T-cell (primary cell): Measurements from ENCODE around the gene MSANTD4. TPM values are rescaled to one million over a fixed set of nuclear protein-coding genes. Genes with fewer than 3 reads are reported as not detected.
"Not testable (repeated sequence)": the region's sequence is repeated elsewhere in the genome, so short reads cannot be mapped to it uniquely, and the experiment has no call there.

Experiments used
- ATAC-seq, 4 experiments: fragments of 200-7000 bp in 3 of 4; fragments of 150-1000 bp in 1 of 4; cut with Tn5 transposase; replicated peaks in 1 of 4; 1 replicate in 3 of 4; 2 replicates in 1 of 4; pipeline ENCODE4 v1.10.0; 2021; ENCODE audit warnings: moderate library complexity in 3 of 4, mild to moderate bottlenecking in 2 of 4, moderate number of reproducible peaks in 1 of 4
- CTCF ChIA-PET, 2 donors: fragments of 300-600 bp; sonication (Branson Sonifier 250); formaldehyde crosslinking; loops; one replicate each; lab custom pipeline; 2022; ENCODE audit warnings: antibody characterized with exemption in 2 of 2; lab: Charles Lee
- POLR2A ChIA-PET, 2 donors: fragments of 300-600 bp; sonication (Branson Sonifier 250); formaldehyde crosslinking; loops; one replicate each; lab custom pipeline; 2022; ENCODE audit warnings: antibody characterized with exemption in 2 of 2; lab: Charles Lee
- DNase-seq, 35 experiments: peaks; one replicate each; pipeline versions ENCODE4 v3.0.0 to v3.0.0-alpha.2; 2013 to 2023
- H3K27ac ChIP-seq: one replicate; pipeline ENCODE4 v1.5.1; 2013; ENCODE audit warnings: low read length
- H3K27me3 ChIP-seq, 2 experiments: replicated peaks in 1 of 2; 1 replicate in 1 of 2; 2 replicates in 1 of 2; pipeline versions ENCODE4 v1.6.1 to v1.7.0; 2013; ENCODE audit warnings: low read length in 1 of 2, mixed read lengths in 1 of 2; ENCODE audit not compliant: control insufficient read depth in 2 of 2, insufficient read depth in 2 of 2; ENCODE audit errors: extremely low read depth in 1 of 2
- H3K36me3 ChIP-seq, 2 donors: 1 replicate in 1 of 2; 2 replicates in 1 of 2; pipeline versions ENCODE4 v1.6.1 to v1.7.0; 2013; ENCODE audit warnings: low read length in 1 of 2; ENCODE audit not compliant: control insufficient read depth in 2 of 2, insufficient read depth in 1 of 2; ENCODE audit errors: extremely low read depth in 1 of 2
- H3K4me1 ChIP-seq, 2 experiments: 1 replicate in 1 of 2; 2 replicates in 1 of 2; pipeline versions ENCODE4 v1.6.1 to v1.7.0; 2013; ENCODE audit warnings: low read length in 2 of 2, mixed read lengths in 1 of 2; ENCODE audit not compliant: insufficient read depth in 2 of 2, control insufficient read depth in 1 of 2; ENCODE audit errors: extremely low read depth in 1 of 2
- H3K4me3 ChIP-seq, 2 donors: 1 replicate in 1 of 2; 2 replicates in 1 of 2; pipeline versions ENCODE4 v1.5.1 to v1.7.0; 2013; ENCODE audit warnings: mild to moderate bottlenecking in 2 of 2, low read length in 1 of 2, moderate library complexity in 1 of 2; ENCODE audit not compliant: control insufficient read depth in 1 of 2; ENCODE audit errors: extremely low read depth in 1 of 2
- H3K9me3 ChIP-seq: 2 replicates; pipeline ENCODE4 v1.7.0; 2013
- H3K27ac Mint-ChIP-seq, 2 donors: one replicate each; pipeline ENCODE4 v1.8.0; 2020 to 2021; ENCODE audit warnings: mild to moderate bottlenecking in 2 of 2, mixed read lengths in 2 of 2
- H3K27me3 Mint-ChIP-seq, 2 donors: one replicate each; pipeline ENCODE4 v1.8.0; 2021 to 2022; ENCODE audit warnings: mixed read lengths in 2 of 2
- H3K36me3 Mint-ChIP-seq: one replicate; pipeline ENCODE4 v1.8.0; 2021; ENCODE audit warnings: mixed read lengths
- H3K4me1 Mint-ChIP-seq, 3 donors: one replicate each; pipeline ENCODE4 v1.8.0; 2020 to 2022; ENCODE audit warnings: mixed read lengths in 3 of 3, mild to moderate bottlenecking in 1 of 3
- H3K4me3 Mint-ChIP-seq, 3 donors: one replicate each; pipeline ENCODE4 v1.8.0; 2020 to 2022; ENCODE audit warnings: mild to moderate bottlenecking in 3 of 3, mixed read lengths in 3 of 3, moderate library complexity in 3 of 3
- H3K9me3 Mint-ChIP-seq, 3 donors: one replicate each; pipeline ENCODE4 v1.8.0; 2020 to 2022; ENCODE audit warnings: mixed read lengths in 3 of 3
- WGBS: methylation state at CpG from one replicate; pipeline ENCODE4 v1.1.5; 2013; ENCODE audit warnings: missing lambda C conversion rate; ENCODE audit not compliant: insufficient coverage; 5-methylcytosine and 5-hydroxymethylcytosine counted together
- total RNA-seq, 35 experiments: library from RNA in 6 of 35; stranded (reverse) in 6 of 35; fragments of 120-200 nt in 1 of 35; gene quantifications; one replicate each; pipeline versions ENCODE4 v1.2.1 to v1.2.4 and lab custom pipeline; 2013 to 2026

MSANTD4 gene
- total RNA-seq, 5 donors from 2014 or later (not counting 1 experiment from before 2014, with no cell fraction given): 7.9 to 20.2 (median 13.3) TPM

GRCh38 chr11:106059617-106060016, 37.6 kb upstream of the MSANTD4 start:
- ChIA-PET POLR2A (no interaction called here), CTCF (no interaction called here)
- no peak overlapping the region for H3K27ac ChIP-seq
- no peaks in the 10 kb centered on the region for H3K9me3 ChIP-seq
- H3K36me3 Mint-ChIP-seq: peaks cover 20% of the 10 kb centered on the region
- H3K27me3 ChIP-seq: no peaks in the 10 kb centered on the region
- DNase-seq (no peak), ATAC-seq (no peak)
- peaks cover 0 to 3% of the 10 kb centered on the region in 2 donors for H3K36me3 ChIP-seq
- H3K27me3 Mint-ChIP-seq: no peaks in the 10 kb centered on the region
- no peaks in the 10 kb centered on the region for H3K4me1 ChIP-seq
- no CpG with 5 or more reads among the region's 1 CpG for WGBS
- no peak overlapping the region for H3K4me3 Mint-ChIP-seq
- no peak overlapping the region for H3K4me3 ChIP-seq
- no peak overlapping the region for H3K27ac Mint-ChIP-seq
- H3K4me1 Mint-ChIP-seq: peaks cover 7 to 13% (median 12%) of the 10 kb centered on the region in 3 donors
- no peaks in the 10 kb centered on the region for H3K9me3 Mint-ChIP-seq

- ATAC-seq, H3K27me3 Mint-ChIP-seq, H3K9me3 ChIP-seq, H3K27ac ChIP-seq, H3K27ac Mint-ChIP-seq, H3K27me3 ChIP-seq, POLR2A ChIA-PET, H3K9me3 Mint-ChIP-seq, H3K4me1 ChIP-seq, H3K36me3 ChIP-seq, H3K4me3 ChIP-seq, DNase-seq, H3K4me3 Mint-ChIP-seq, CTCF ChIA-PET: not testable (repeated sequence)
- WGBS: 98% methylated on average over 6 of the region's 14 CpGs
- H3K36me3 Mint-ChIP-seq: peaks cover 27% of the 10 kb centered on the region
- peaks cover 7 to 13% (median 12%) of the 10 kb centered on the region in 3 donors for H3K4me1 Mint-ChIP-seq
Observed at GRCh38 chr11:106058377-106058776, 36.3 kb upstream of the MSANTD4 start.

GRCh38 chr11:106051103-106051502, 29.1 kb upstream of the MSANTD4 start:
- H3K9me3 Mint-ChIP-seq: no peaks in the 10 kb centered on the region
- ChIA-PET POLR2A (no interaction called here), CTCF (no interaction called here)
- H3K4me1 ChIP-seq: no peaks in the 10 kb centered on the region
- H3K36me3 Mint-ChIP-seq: peaks cover 8% of the 10 kb centered on the region
- no peaks in the 10 kb centered on the region for H3K4me1 Mint-ChIP-seq
- H3K4me3 Mint-ChIP-seq: no peak overlapping the region
- H3K27ac ChIP-seq: no peak overlapping the region
- no peaks in the 10 kb centered on the region for H3K9me3 ChIP-seq
- no peak overlapping the region for H3K27ac Mint-ChIP-seq
- H3K36me3 ChIP-seq: peaks cover 0 to 2% of the 10 kb centered on the region in 2 donors
- no peaks in the 10 kb centered on the region for H3K27me3 Mint-ChIP-seq
- ATAC-seq: no peak
- no peak for DNase-seq
- no peak overlapping the region for H3K4me3 ChIP-seq
- no peaks in the 10 kb centered on the region for H3K27me3 ChIP-seq
- WGBS: no CpG with 5 or more reads among the region's 2 CpGs

GRCh38 chr11:106049727-106050476, 27.9 kb upstream of the MSANTD4 start:
- Histone ChIP-seq H3K27me3 (no peaks in the 10 kb centered on the region), H3K9me3 (no peaks in the 10 kb centered on the region), H3K4me1 (no peaks in the 10 kb centered on the region), H3K36me3 (no peaks in the 10 kb centered on the region), H3K4me3 (no peak overlapping the region), H3K27ac (no peak overlapping the region)
- H3K9me3 Mint-ChIP-seq: no peaks in the 10 kb centered on the region
- DNase-seq (no peak), ATAC-seq (no peak)
- ChIA-PET CTCF (interaction anchor here in 1 of 2 donors (0.5 kb wide), 1 partner anchor 34 kb away, joined by 4 read pairs; no protein-coding TSS in a partner anchor), POLR2A (interaction anchor here in 1 of 2 donors (0.6 kb wide), 1 partner anchor 21 kb away, joined by 3 read pairs; no protein-coding TSS in a partner anchor)
- H3K27ac Mint-ChIP-seq: no peak overlapping the region
- H3K27me3 Mint-ChIP-seq: peaks cover 0 to 3% of the 10 kb centered on the region in 2 donors
- H3K4me1 Mint-ChIP-seq: no peaks in the 10 kb centered on the region
- peaks cover 8% of the 10 kb centered on the region for H3K36me3 Mint-ChIP-seq
- H3K4me3 Mint-ChIP-seq: no peak overlapping the region
- 80% methylated on average over 1 of the region's 5 CpGs for WGBS

- Mint-ChIP-seq H3K4me3 (no peak overlapping the region), H3K36me3 (no peaks in the 10 kb centered on the region), H3K27ac (no peak overlapping the region), H3K27me3 (peaks cover 4 to 9% of the 10 kb centered on the region in 2 donors), H3K4me1 (no peaks in the 10 kb centered on the region), H3K9me3 (no peaks in the 10 kb centered on the region)
- H3K36me3 ChIP-seq: no peaks in the 10 kb centered on the region
- ChIA-PET POLR2A (no interaction called here), CTCF (interaction anchor here in 1 of 2 donors (1.1 kb wide), 1 partner anchor 23 kb away, joined by 3 read pairs; no protein-coding TSS in a partner anchor)
- H3K27me3 ChIP-seq: peaks cover 0 to 5% of the 10 kb centered on the region in 2 experiments
- no peaks in the 10 kb centered on the region for H3K9me3 ChIP-seq
- no peak for DNase-seq
- H3K4me3 ChIP-seq: no peak overlapping the region
- no peaks in the 10 kb centered on the region for H3K4me1 ChIP-seq
- no peak overlapping the region for H3K27ac ChIP-seq
- no peak for ATAC-seq
Observed at GRCh38 chr11:106047631-106048030, 25.6 kb upstream of the MSANTD4 start.

GRCh38 chr11:106043540-106043939, 21.5 kb upstream of the MSANTD4 start:
- H3K27me3 Mint-ChIP-seq: peaks cover 19 to 23% of the 10 kb centered on the region in 2 donors
- no peak overlapping the region for H3K27ac Mint-ChIP-seq
- peaks cover 3% of the 10 kb centered on the region for H3K36me3 Mint-ChIP-seq
- POLR2A ChIA-PET: no interaction called here
- DNase-seq (no peak), ATAC-seq (no peak)
- Histone ChIP-seq H3K27ac (no peak overlapping the region), H3K36me3 (no peaks in the 10 kb centered on the region), H3K9me3 (no peaks in the 10 kb centered on the region), H3K4me1 (no peaks in the 10 kb centered on the region), H3K4me3 (no peak overlapping the region), H3K27me3 (peaks cover 0 to 5% of the 10 kb centered on the region in 2 experiments)
- H3K4me1 Mint-ChIP-seq: no peaks in the 10 kb centered on the region
- CTCF ChIA-PET: no interaction called here
- H3K9me3 Mint-ChIP-seq: peaks cover 0 to 5% (median 0%) of the 10 kb centered on the region in 3 donors
- no peak overlapping the region for H3K4me3 Mint-ChIP-seq
